Measurements from ENCODE around the gene PIEZO2.
"Not testable (repeated sequence)": the region's sequence is repeated elsewhere in the genome, so short reads cannot be mapped to it uniquely, and the experiment has no call there.

GRCh38 chr18:11181629-11182028 lies 32.3 kb upstream of the PIEZO2 start:
- TF ChIP-seq, protein P1, sequence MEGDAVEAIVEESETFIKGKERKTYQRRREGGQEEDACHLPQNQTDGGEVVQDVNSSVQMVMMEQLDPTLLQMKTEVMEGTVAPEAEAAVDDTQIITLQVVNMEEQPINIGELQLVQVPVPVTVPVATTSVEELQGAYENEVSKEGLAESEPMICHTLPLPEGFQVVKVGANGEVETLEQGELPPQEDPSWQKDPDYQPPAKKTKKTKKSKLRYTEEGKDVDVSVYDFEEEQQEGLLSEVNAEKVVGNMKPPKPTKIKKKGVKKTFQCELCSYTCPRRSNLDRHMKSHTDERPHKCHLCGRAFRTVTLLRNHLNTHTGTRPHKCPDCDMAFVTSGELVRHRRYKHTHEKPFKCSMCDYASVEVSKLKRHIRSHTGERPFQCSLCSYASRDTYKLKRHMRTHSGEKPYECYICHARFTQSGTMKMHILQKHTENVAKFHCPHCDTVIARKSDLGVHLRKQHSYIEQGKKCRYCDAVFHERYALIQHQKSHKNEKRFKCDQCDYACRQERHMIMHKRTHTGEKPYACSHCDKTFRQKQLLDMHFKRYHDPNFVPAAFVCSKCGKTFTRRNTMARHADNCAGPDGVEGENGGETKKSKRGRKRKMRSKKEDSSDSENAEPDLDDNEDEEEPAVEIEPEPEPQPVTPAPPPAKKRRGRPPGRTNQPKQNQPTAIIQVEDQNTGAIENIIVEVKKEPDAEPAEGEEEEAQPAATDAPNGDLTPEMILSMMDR (optimal IDR thresholded peaks at IDR 0.05 in 1 of 3, IDR thresholded peaks at IDR 0.05 in 1 of 3, conservative IDR thresholded peaks at IDR 0.05 in 1 of 3; ENCODE audit: extremely low read depth in 1 of 3, insufficient read depth in 2 of 3, low read length in 3 of 3): not testable (repeated sequence)
- TF ChIP-seq EZH2 (IDR thresholded peaks at IDR 0.05; ENCODE audit: low read length): not testable (repeated sequence)

All from keratinocyte (primary cell).